Ascending aorta (tissue), 2 donors: ENCODE data around the gene GPR68. TPM values are rescaled to one million over a fixed set of nuclear protein-coding genes. Genes with fewer than 3 reads are reported as not detected.

ENCODE experiments used
- DNase-seq, 2 donors: peaks; one replicate each; pipeline ENCODE4 v3.0.0-alpha.2; 2019; ENCODE audit warnings: low spot score in 2 of 2
- H3K27ac ChIP-seq, 2 donors: fragments of 200-600 bp; sonication (generic); one replicate each; pipeline ENCODE4 v1.5.1; 2016 to 2017; ENCODE audit warnings: mild to moderate bottlenecking in 1 of 2
- H3K27me3 ChIP-seq: fragments of 200-600 bp; sonication (generic); one replicate; pipeline ENCODE4 v1.5.1; 2017
- H3K36me3 ChIP-seq, 2 donors: fragments of 200-600 bp; sonication (generic); one replicate each; pipeline ENCODE4 v1.5.1; 2016
- H3K4me1 ChIP-seq, 2 donors: fragments of 200-600 bp; sonication (generic); one replicate each; pipeline ENCODE4 v1.5.1; 2016 to 2017; ENCODE audit warnings: mild to moderate bottlenecking in 1 of 2
- H3K4me3 ChIP-seq, 2 donors: fragments of 200-600 bp; sonication (generic); one replicate each; pipeline ENCODE4 v1.5.1; 2016 to 2017; ENCODE audit warnings: mild to moderate bottlenecking in 1 of 2
- H3K9me3 ChIP-seq, 2 donors: fragments of 200-600 bp; sonication (generic); one replicate each; pipeline ENCODE4 v1.5.1; 2016
- CTCF ChIP-seq, 3 experiments: fragments of 200-600 bp in 2 of 3; fragments of 450-650 bp in 1 of 3; sonication (generic) in 2 of 3; IDR thresholded peaks; one replicate each; pipeline ENCODE4 v1.5.1; 2016 to 2019; ENCODE audit warnings: antibody characterized with exemption in 3 of 3, mild to moderate bottlenecking in 1 of 3, moderate library complexity in 1 of 3
- intact Hi-C: fragments of 100-400 bp; cut with DNase I; formaldehyde crosslinking; loops from one replicate; pipeline ENCODE4 v1.15.1; 2023
- total RNA-seq: library from RNA; depleted of rRNA; stranded (reverse); fragments of >200 nt; gene quantifications from one replicate; pipeline ENCODE4 v1.1.0, GENCODE V29; 2016

GPR68 gene
- total RNA-seq, 1 donor from 2014 or later = not detected

DNA sequence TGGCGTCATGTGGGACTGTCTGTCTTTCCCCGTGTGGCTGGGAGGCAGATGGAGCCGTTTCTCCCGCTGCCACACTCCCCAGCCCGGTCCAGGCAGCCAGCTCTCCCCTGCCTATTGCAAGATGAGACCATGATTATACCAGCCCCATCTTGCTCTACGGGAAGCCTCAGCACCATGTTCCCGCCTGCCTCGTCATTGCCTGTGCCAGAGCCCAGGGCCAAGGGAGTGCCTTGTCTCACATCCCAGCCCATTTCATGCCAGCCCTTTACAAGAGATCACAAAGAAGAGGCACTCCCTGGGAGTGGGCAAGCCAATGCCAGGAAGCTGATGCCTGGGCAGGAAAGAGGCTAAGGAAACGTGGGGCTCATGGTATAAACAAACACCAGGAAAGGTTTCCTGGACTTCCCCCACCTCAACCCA is 23.9 kb downstream of the GPR68 start:
- peak overlapping the region in 1 of 2 donors; percentile 51 for H3K27ac ChIP-seq
- peaks cover 19 to 23% of the 10 kb centered on the region in 2 donors for H3K36me3 ChIP-seq
- no peak for TF ChIP-seq CTCF (IDR thresholded peaks at IDR 0.05)

DNA sequence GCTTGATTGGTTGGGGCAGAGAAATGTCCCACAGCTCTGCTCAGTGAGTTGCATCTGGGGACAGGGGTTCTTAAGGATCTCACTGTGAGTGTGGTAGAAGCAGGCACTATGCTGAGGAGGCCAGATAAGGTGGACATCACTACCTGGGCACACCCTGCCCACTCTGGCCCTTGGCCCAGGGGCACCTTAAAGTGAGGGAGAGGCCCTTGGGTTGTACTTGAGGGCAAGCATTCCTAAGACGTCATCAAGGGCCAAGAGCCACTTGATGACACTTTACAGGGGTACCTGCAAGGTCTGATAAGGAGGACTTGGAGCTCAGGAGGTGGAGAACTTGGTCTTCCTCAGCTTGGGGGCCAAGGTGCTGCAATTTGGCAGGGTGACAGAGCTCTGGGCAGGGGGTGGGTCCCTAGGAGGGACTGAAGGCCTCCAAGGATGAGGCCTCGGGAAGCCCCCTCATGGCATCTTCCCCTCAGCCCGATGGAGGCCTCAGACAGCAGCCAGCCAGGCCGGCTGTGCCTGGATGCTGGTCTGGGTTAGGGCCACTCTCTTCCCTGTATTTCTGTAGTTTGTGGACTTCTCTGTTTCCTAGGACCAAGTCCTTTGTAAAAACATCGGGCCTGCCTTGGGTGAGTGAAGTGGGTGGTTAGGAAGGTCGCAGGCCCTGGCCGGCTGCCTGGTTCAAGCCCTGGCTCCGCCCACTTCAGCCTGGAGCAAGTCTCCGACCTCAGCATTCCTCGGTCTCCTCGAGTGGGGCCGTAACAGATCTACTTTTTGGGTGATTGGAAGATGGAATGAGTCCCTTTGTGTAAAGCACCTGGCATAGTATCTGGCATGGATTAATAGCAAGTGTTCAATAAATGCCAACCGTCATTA is 24.8 kb downstream of the GPR68 start:
- Histone ChIP-seq H3K4me1 (no peaks in the 10 kb centered on the region), H3K4me3 (no peak overlapping the region), H3K27me3 (no peaks in the 10 kb centered on the region), H3K27ac (no peak overlapping the region), H3K9me3 (no peaks in the 10 kb centered on the region), H3K36me3 (peaks cover 24 to 26% of the 10 kb centered on the region in 2 donors)
- intact Hi-C loops = no loop called here
- no peak for DNase-seq
- TF ChIP-seq CTCF (IDR thresholded peaks at IDR 0.05) = no peak

More for the DNA sequence above, 23.9 kb downstream of the GPR68 start:
- intact Hi-C loops = no loop called here
- Histone ChIP-seq H3K9me3 (no peaks in the 10 kb centered on the region), H3K4me1 (no peaks in the 10 kb centered on the region), H3K4me3 (no peak overlapping the region), H3K27me3 (no peaks in the 10 kb centered on the region)
- DNase-seq = no peak

DNA sequence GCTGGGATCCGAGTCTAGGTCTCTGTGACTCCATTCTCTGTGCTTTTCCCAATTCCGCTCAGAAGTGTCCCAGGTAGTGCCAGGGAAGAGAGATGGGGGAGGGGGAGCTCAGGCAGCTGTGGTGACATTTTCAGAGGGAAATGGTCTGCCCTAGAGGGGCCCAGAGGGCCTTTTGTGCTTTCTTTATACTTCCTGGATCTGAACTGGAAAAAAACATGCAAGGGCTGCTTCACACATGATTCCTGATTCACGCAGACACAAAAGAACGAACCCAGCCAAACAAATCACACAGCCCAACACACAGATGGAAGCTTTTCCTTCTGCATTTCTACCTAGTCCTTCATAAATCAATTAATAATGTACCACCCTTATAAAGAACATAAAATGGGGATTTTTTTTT is 26.5 kb downstream of the GPR68 start:
- TF ChIP-seq CTCF (IDR thresholded peaks at IDR 0.05) = no peak
- H3K4me3 ChIP-seq = no peak overlapping the region
- H3K9me3 ChIP-seq = no peaks in the 10 kb centered on the region
- H3K4me1 ChIP-seq = no peaks in the 10 kb centered on the region
- intact Hi-C loops = no loop called here
- no peak for DNase-seq
- H3K36me3 ChIP-seq = peaks cover 21 to 23% of the 10 kb centered on the region in 2 donors
- no peaks in the 10 kb centered on the region for H3K27me3 ChIP-seq
- H3K27ac ChIP-seq = no peak overlapping the region

DNA sequence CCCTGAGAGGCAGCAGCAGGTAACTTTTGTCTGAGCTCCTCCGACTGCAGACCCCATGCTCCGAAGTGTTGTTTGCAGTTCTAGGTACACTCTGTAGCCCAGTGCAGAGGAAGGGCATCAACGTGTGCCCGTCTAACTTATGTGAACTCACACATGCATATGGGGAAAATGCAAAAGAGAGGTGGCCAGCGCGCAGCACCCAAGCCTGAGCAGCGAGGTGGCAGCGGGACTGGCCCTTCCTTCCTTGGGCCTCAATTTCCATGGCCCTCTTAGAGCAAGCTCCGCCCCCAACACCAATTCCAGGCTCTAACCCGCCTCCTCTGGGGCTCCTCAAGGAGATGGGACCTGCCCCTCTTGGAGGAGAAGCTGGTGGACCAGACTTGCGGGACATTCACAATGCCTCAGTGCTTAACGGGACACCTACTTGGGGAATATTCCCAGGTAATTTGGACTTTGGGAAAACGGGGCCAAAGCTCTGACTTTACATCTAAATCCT is 27.7 kb downstream of the GPR68 start:
- DNase-seq = no peak
- no peaks in the 10 kb centered on the region for H3K4me1 ChIP-seq
- intact Hi-C loops = no loop called here
- no peak for TF ChIP-seq CTCF (IDR thresholded peaks at IDR 0.05)
- no peaks in the 10 kb centered on the region for H3K27me3 ChIP-seq
- H3K9me3 ChIP-seq = no peaks in the 10 kb centered on the region
- H3K27ac ChIP-seq = no peak overlapping the region
- peaks cover 23 to 30% of the 10 kb centered on the region in 2 donors for H3K36me3 ChIP-seq
- H3K4me3 ChIP-seq = no peak overlapping the region

GRCh38 chr14:91215381-91215780 is 29.1 kb downstream of the GPR68 start:
- H3K27me3 ChIP-seq = no peaks in the 10 kb centered on the region
- H3K4me1 ChIP-seq = no peaks in the 10 kb centered on the region
- TF ChIP-seq CTCF (IDR thresholded peaks at IDR 0.05) = no peak
- H3K9me3 ChIP-seq = peaks cover 0 to 4% of the 10 kb centered on the region in 2 donors
- intact Hi-C loops = no loop called here
- H3K27ac ChIP-seq = no peak overlapping the region
- no peak overlapping the region for H3K4me3 ChIP-seq
- H3K36me3 ChIP-seq = peaks cover 23 to 33% of the 10 kb centered on the region in 2 donors
- no peak for DNase-seq
